HEK293T (cell line): Measurements from ENCODE around the gene RTN4IP1.

Experiments used
- CTCF ChIA-PET: fragments of 350-600 bp; formaldehyde crosslinking; extraction: SDS; loops from one replicate; lab custom pipeline; 2021; ENCODE audit warnings: antibody characterized with exemption, inconsistent platforms; lab: Yijun Ruan, JAX
- POLR2A ChIA-PET: fragments of 350-600 bp; formaldehyde crosslinking; extraction: SDS; loops from one replicate; lab custom pipeline; 2020; ENCODE audit warnings: antibody characterized with exemption, inconsistent platforms; lab: Yijun Ruan, JAX
- DNase-seq: peaks from one replicate; pipeline ENCODE4 v3.0.0; 2012; ENCODE audit warnings: mixed read lengths; ENCODE audit errors: extremely low spot score
- ARNT ChIP-seq: fragments of 450-650 bp; IDR thresholded peaks from 2 replicates; pipeline ENCODE4 v1.6.1; 2017; ENCODE audit warnings: mild to moderate bottlenecking
- BHLHE40 ChIP-seq: fragments of 450-650 bp; IDR thresholded peaks from 2 replicates; pipeline ENCODE4 v1.6.1; 2016; ENCODE audit warnings: mild to moderate bottlenecking, moderate library complexity, borderline replicate concordance
- CTBP1 ChIP-seq: fragments of 450-650 bp; IDR thresholded peaks from 2 replicates; pipeline ENCODE4 v1.6.1; 2016; ENCODE audit warnings: borderline replicate concordance
- ELF4 ChIP-seq: fragments of 450-650 bp; IDR thresholded peaks from 2 replicates; pipeline ENCODE4 v1.6.1; 2017; ENCODE audit warnings: antibody characterized with exemption
- FOXA1 ChIP-seq: fragments of 450-650 bp; IDR thresholded peaks from 2 replicates; pipeline ENCODE4 v1.6.1; 2016; ENCODE audit warnings: mild to moderate bottlenecking
- FOXK2 ChIP-seq: fragments of 450-650 bp; IDR thresholded peaks from 2 replicates; pipeline ENCODE4 v1.6.1; 2016; ENCODE audit warnings: mild to moderate bottlenecking
- FOXM1 ChIP-seq: fragments of 450-650 bp; IDR thresholded peaks from 2 replicates; pipeline ENCODE4 v1.6.1; 2017; ENCODE audit warnings: mild to moderate bottlenecking, borderline replicate concordance
- HDGF ChIP-seq: fragments of 450-650 bp; IDR thresholded peaks from 2 replicates; pipeline ENCODE4 v1.6.1; 2017; ENCODE audit warnings: antibody characterized with exemption, borderline replicate concordance
- L3MBTL2 ChIP-seq: fragments of 450-650 bp; conservative IDR thresholded peaks from 2 replicates; pipeline ENCODE4 v1.6.1; 2016; ENCODE audit warnings: mild to moderate bottlenecking
- LEF1 ChIP-seq: fragments of 450-650 bp; IDR thresholded peaks from 2 replicates; pipeline ENCODE4 v1.6.1; 2017; ENCODE audit warnings: mild to moderate bottlenecking, borderline replicate concordance
- NFRKB ChIP-seq: fragments of 450-650 bp; IDR thresholded peaks from 2 replicates; pipeline ENCODE4 v1.6.1; 2016; ENCODE audit warnings: mild to moderate bottlenecking, moderate library complexity
- PKNOX1 ChIP-seq: fragments of 450-650 bp; IDR thresholded peaks from 2 replicates; pipeline ENCODE4 v1.6.1; 2016
- SP1 ChIP-seq: fragments of 450-650 bp; IDR thresholded peaks from 2 replicates; pipeline ENCODE4 v1.6.1; 2017
- SUZ12 ChIP-seq: fragments of 450-650 bp; IDR thresholded peaks from 2 replicates; pipeline ENCODE4 v1.6.1; 2016; ENCODE audit warnings: mild to moderate bottlenecking
- TARDBP ChIP-seq: fragments of 450-650 bp; IDR thresholded peaks from 2 replicates; pipeline ENCODE4 v1.6.1; 2016
- ZNF384 ChIP-seq: fragments of 450-650 bp; IDR thresholded peaks from 2 replicates; pipeline ENCODE4 v1.6.1; 2016

The RTN4IP1 gene

GRCh38 chr6:106619223-106619622 lies 10.1 kb downstream of the RTN4IP1 start:
- CTCF ChIA-PET = interaction anchor here (0.6 to 1.2 kb wide), 2 partner anchors 11 kb away, joined by 3 to 4 read pairs; no protein-coding TSS in a partner anchor
- POLR2A ChIA-PET = no interaction called here

GRCh38 chr6:106618324-106618723 lies 11.0 kb downstream of the RTN4IP1 start:
- no peak for TF ChIP-seq LEF1
- no peak for TF ChIP-seq SP1
- no peak for TF ChIP-seq CTBP1
- no peak for TF ChIP-seq L3MBTL2
- no peak for TF ChIP-seq FOXK2
- no peak for TF ChIP-seq BHLHE40
- TF ChIP-seq ZNF384 = no peak
- TF ChIP-seq PKNOX1 = no peak
- TF ChIP-seq FOXM1 = no peak
- TF ChIP-seq HDGF = no peak
- ChIA-PET POLR2A (no interaction called here), CTCF (interaction anchor here (1.4 kb wide), 1 partner anchor 10 kb away, joined by 6 read pairs; no protein-coding TSS in a partner anchor)

More at GRCh38 chr6:106619223-106619622, 10.1 kb downstream of the RTN4IP1 start:
- no peak for DNase-seq
- TF ChIP-seq HDGF (no peak), BHLHE40 (no peak), SUZ12 (no peak), FOXA1 (no peak), FOXM1 (no peak), NFRKB (no peak), PKNOX1 (no peak), LEF1 (no peak), TARDBP (no peak), CTBP1 (no peak)

GRCh38 chr6:106617857-106618256 lies 11.4 kb downstream of the RTN4IP1 start:
- CTCF ChIA-PET = interaction anchor here (1.4 kb wide), 1 partner anchor 10 kb away, joined by 6 read pairs; no protein-coding TSS in a partner anchor
- no peak for DNase-seq
- TF ChIP-seq SUZ12 = no peak
- no peak for TF ChIP-seq L3MBTL2
- no peak for TF ChIP-seq HDGF
- TF ChIP-seq ZNF384 = no peak
- TF ChIP-seq BHLHE40 = no peak
- TF ChIP-seq NFRKB = no peak
- no peak for TF ChIP-seq LEF1
- no peak for TF ChIP-seq SP1

More at GRCh38 chr6:106618324-106618723, 11.0 kb downstream of the RTN4IP1 start:
- no peak for DNase-seq

GRCh38 chr6:106617302-106617701 lies 12.0 kb downstream of the RTN4IP1 start:
- no peak for DNase-seq
- POLR2A ChIA-PET = no interaction called here
- CTCF ChIA-PET = interaction anchor here (1.4 kb wide), 1 partner anchor 9 kb away, joined by 6 read pairs; no protein-coding TSS in a partner anchor
- no peak for TF ChIP-seq FOXK2
- TF ChIP-seq ZNF384 = no peak
- TF ChIP-seq CTBP1 = no peak
- no peak for TF ChIP-seq LEF1
- TF ChIP-seq SUZ12 = no peak
- TF ChIP-seq FOXM1 = no peak
- no peak for TF ChIP-seq BHLHE40
- no peak for TF ChIP-seq L3MBTL2
- no peak for TF ChIP-seq PKNOX1
- TF ChIP-seq ELF4 = no peak
- no peak for TF ChIP-seq SP1
- no peak for TF ChIP-seq FOXA1
- no peak for TF ChIP-seq HDGF
- no peak for TF ChIP-seq NFRKB
- no peak for TF ChIP-seq TARDBP
- no peak for TF ChIP-seq ARNT

More at GRCh38 chr6:106617857-106618256, 11.4 kb downstream of the RTN4IP1 start:
- POLR2A ChIA-PET = no interaction called here

GRCh38 chr6:106614592-106615257 lies 14.6 kb downstream of the RTN4IP1 start:
- POLR2A ChIA-PET = no interaction called here
- CTCF ChIA-PET = interaction anchor here (1.2 kb wide), 1 partner anchor 383 kb away, joined by 3 read pairs; no protein-coding TSS in a partner anchor
- TF ChIP-seq FOXM1 = no peak
- TF ChIP-seq ELF4 = no peak
- TF ChIP-seq ZNF384 = no peak
- no peak for TF ChIP-seq HDGF
- no peak for TF ChIP-seq LEF1
- TF ChIP-seq PKNOX1 = no peak
- TF ChIP-seq SP1 = no peak
- no peak for TF ChIP-seq CTBP1
- no peak for TF ChIP-seq NFRKB
- DNase-seq = no peak
